ENCODE measurements around the gene PDXP.

GRCh38 chr22:37660709-37661045 is 2.2 kb downstream of the PDXP start:
- no peak for TF ChIP-seq POLR2A (IDR thresholded peaks at IDR 0.05)
- no peak for TF ChIP-seq CTCF (IDR thresholded peaks at IDR 0.05)
- TF ChIP-seq POLR2AphosphoS5 (IDR thresholded peaks at IDR 0.05): no peak
- TF ChIP-seq EP300 (IDR thresholded peaks at IDR 0.05): no peak

All from sigmoid colon (tissue), 4 donors.